ENCODE measurements around the gene HAUS8. TPM values are rescaled to one million over a fixed set of nuclear protein-coding genes. Genes with fewer than 3 reads are reported as not detected.

Gene HAUS8
- total and polyA plus RNA-seq, 2 of the 4 experiments (the other 2 are of a cell fraction): 3.4 to 14.2 TPM

- intact Hi-C loops (cut with micrococcal nuclease): no loop called here
- BruUV-seq (replicated peaks): no TSS peak
These were observed 48.3 kb downstream of the HAUS8 start, which contains the start of gene CPAMD8 for GRCh38 chr19:17026706-17027534. Gene CPAMD8 (minus strand): TSS chr19:17026810. CDS start chr19:17026642, 168 bp downstream.

More at GRCh38 chr19:17026706-17027534, 48.3 kb downstream of the HAUS8 start, which contains the start of gene CPAMD8:
- Histone ChIP-seq H3K4ac (ENCODE audit: low read depth, low read length) (no peak within 1 kb of the TSS), H3K4me3 (ENCODE audit: insufficient read depth, low read depth, low read length) (no peak within 1 kb of the TSS), H2BK20ac (ENCODE audit: low read depth, low read length) (no peak within 1 kb of the TSS), H3K27me3 (ENCODE audit: control insufficient read depth, insufficient read depth, low read length) (peaks cover 46% of the 10 kb centered on the region), H3K36me3 (ENCODE audit: control insufficient read depth, insufficient read depth, low read length) (no peaks in the 10 kb centered on the region), H4K8ac (ENCODE audit: low read depth in 2 of 2, low read length in 2 of 2) (no peak within 1 kb of the TSS), H2BK15ac (ENCODE audit: low read depth, low read length) (no peak within 1 kb of the TSS), H3K14ac (replicated peaks; ENCODE audit: low read depth, low read length) (no peak within 1 kb of the TSS), H4K91ac (ENCODE audit: insufficient read depth, low read depth, low read length) (no peak within 1 kb of the TSS), H3K79me1 (ENCODE audit: low read depth in 1 of 2, low read length in 2 of 2) (no peaks in the 10 kb centered on the region), H3K4me1 (ENCODE audit: control insufficient read depth, insufficient read depth, low read length) (peaks cover 2% of the 10 kb centered on the region; the same call in 1 of the 2 replicates), H3K18ac (ENCODE audit: low read depth, low read length) (no peak within 1 kb of the TSS), H3K9ac (ENCODE audit: low read depth, low read length) (no peak within 1 kb of the TSS), H3K56ac (ENCODE audit: extremely low read depth, insufficient read depth, low read length) (no peak within 1 kb of the TSS), H3K4me2 (ENCODE audit: low read depth, low read length) (peak within 1 kb of the TSS; percentile 21; the same call in 1 of the 2 replicates), H2AK9ac (replicated peaks; ENCODE audit: low read depth, low read length, poor library complexity) (no peak within 1 kb of the TSS), H3K9me3 (ENCODE audit: control insufficient read depth, insufficient read depth, low read length) (peaks cover 12% of the 10 kb centered on the region), H3K23ac (ENCODE audit: low read depth, low read length) (no peak within 1 kb of the TSS), H3K27ac (ENCODE audit: insufficient read depth, low read length) (no peak within 1 kb of the TSS), H2AK5ac (ENCODE audit: low read depth, low read length) (no peak within 1 kb of the TSS), H2BK120ac (ENCODE audit: low read depth, low read length) (no peak within 1 kb of the TSS), H3K9me1 (ENCODE audit: insufficient read depth, low read length) (no peaks in the 10 kb centered on the region), H2AFZ (replicated peaks; ENCODE audit: low read length, poor library complexity) (peak within 1 kb of the TSS; percentile 26), H4K20me1 (ENCODE audit: insufficient read depth, low read length) (no peaks in the 10 kb centered on the region), H4K5ac (ENCODE audit: low read depth, low read length) (no peak within 1 kb of the TSS), H2BK5ac (ENCODE audit: low read depth, low read length, poor library complexity, severe bottlenecking) (no peak within 1 kb of the TSS)
- dilution Hi-C loops (cut with HindIII; ENCODE audit: low sequenced_read_pairs, unreplicated experiment): no loop called here
- TF ChIP-seq USF2 (IDR thresholded peaks at IDR 0.05; ENCODE audit: low read depth, low read length) (no peak), RAD21 (IDR thresholded peaks at IDR 0.05; ENCODE audit: low read length) (no peak), RFX5 (IDR thresholded peaks at IDR 0.05; ENCODE audit: low read depth, low read length) (no peak), MAFK (IDR thresholded peaks at IDR 0.05; ENCODE audit: low read depth, low read length) (no peak), BHLHE40 (IDR thresholded peaks at IDR 0.05; ENCODE audit: low read depth, low read length) (no peak), MAZ (IDR thresholded peaks at IDR 0.05; ENCODE audit: borderline replicate concordance, low read depth, low read length) (no peak), FOS (IDR thresholded peaks at IDR 0.05; ENCODE audit: low read depth, low read length) (no peak), SMC3 (IDR thresholded peaks at IDR 0.05; ENCODE audit: low read depth, low read length) (no peak), POLR2A (IDR thresholded peaks at IDR 0.05; ENCODE audit: low read depth, low read length) (no peak), NFE2L2 (IDR thresholded peaks at IDR 0.05; ENCODE audit: low read depth, low read length) (no peak), CHD1 (IDR thresholded peaks at IDR 0.05; ENCODE audit: low read depth, low read length) (no peak), CEBPB (IDR thresholded peaks at IDR 0.05; ENCODE audit: low read depth, low read length) (no peak), CTCF (conservative IDR thresholded peaks at IDR 0.05; ENCODE audit: low read depth, low read length) (no peak), RCOR1 (IDR thresholded peaks at IDR 0.05; ENCODE audit: insufficient replicate concordance, low read length) (no peak)
- ChIA-PET CTCF (no interaction called here), POLR2A (ENCODE audit: unreplicated experiment) (no interaction called here)
- DNase-seq (no peak), ATAC-seq (ENCODE audit: low read depth) (no peak)
- 3% methylated on average over 21 of the region's 67 CpGs; no CpG with 5 or more reads in 1 of the 2 experiments for WGBS, 2 experiments (ENCODE audit: extremely low coverage in 2 of 2, insufficient read length in 1 of 2)
- in situ Hi-C loops (cut with MboI; ENCODE audit: low sequenced_read_pairs): no loop called here
